ENCODE results near the gene KIAA1671. TPM values are rescaled to one million over a fixed set of nuclear protein-coding genes. Genes with fewer than 3 reads are reported as not detected.

Gene KIAA1671
- total and polyA plus RNA-seq, 10 donors = 0.72 to 11.9 (median 8.2) TPM

GRCh38 chr22:25172153-25172552 is 219.6 kb downstream of the KIAA1671 start:
- no peak overlapping the region for H3K4me3 ChIP-seq
- no peak for TF ChIP-seq POLR2AphosphoS5 (IDR thresholded peaks at IDR 0.05)
- TF ChIP-seq, protein P1, sequence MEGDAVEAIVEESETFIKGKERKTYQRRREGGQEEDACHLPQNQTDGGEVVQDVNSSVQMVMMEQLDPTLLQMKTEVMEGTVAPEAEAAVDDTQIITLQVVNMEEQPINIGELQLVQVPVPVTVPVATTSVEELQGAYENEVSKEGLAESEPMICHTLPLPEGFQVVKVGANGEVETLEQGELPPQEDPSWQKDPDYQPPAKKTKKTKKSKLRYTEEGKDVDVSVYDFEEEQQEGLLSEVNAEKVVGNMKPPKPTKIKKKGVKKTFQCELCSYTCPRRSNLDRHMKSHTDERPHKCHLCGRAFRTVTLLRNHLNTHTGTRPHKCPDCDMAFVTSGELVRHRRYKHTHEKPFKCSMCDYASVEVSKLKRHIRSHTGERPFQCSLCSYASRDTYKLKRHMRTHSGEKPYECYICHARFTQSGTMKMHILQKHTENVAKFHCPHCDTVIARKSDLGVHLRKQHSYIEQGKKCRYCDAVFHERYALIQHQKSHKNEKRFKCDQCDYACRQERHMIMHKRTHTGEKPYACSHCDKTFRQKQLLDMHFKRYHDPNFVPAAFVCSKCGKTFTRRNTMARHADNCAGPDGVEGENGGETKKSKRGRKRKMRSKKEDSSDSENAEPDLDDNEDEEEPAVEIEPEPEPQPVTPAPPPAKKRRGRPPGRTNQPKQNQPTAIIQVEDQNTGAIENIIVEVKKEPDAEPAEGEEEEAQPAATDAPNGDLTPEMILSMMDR (IDR thresholded peaks at IDR 0.05 in 8 of 11, conservative IDR thresholded peaks at IDR 0.05 in 3 of 11) = peak in 1 of 11 experiments; percentile 29
- H3K36me3 ChIP-seq = peaks cover 0 to 47% (median 5%) of the 10 kb centered on the region in 6 donors
- H3K9me3 ChIP-seq = no peaks in the 10 kb centered on the region
- DNase-seq = no peak
- H3K4me1 ChIP-seq = no peaks in the 10 kb centered on the region
- no peaks in the 10 kb centered on the region for H3K27me3 ChIP-seq (replicated peaks in 1 of 7)
- WGBS, 5 donors = 52 to 79% (median 57%) methylated on average over 4 to 5 of the region's 5 CpGs
- H3K27ac ChIP-seq = no peak overlapping the region
- intact Hi-C loops (cut with DNase I; ENCODE audit: low total_unique reads) = no loop called here

DNA sequence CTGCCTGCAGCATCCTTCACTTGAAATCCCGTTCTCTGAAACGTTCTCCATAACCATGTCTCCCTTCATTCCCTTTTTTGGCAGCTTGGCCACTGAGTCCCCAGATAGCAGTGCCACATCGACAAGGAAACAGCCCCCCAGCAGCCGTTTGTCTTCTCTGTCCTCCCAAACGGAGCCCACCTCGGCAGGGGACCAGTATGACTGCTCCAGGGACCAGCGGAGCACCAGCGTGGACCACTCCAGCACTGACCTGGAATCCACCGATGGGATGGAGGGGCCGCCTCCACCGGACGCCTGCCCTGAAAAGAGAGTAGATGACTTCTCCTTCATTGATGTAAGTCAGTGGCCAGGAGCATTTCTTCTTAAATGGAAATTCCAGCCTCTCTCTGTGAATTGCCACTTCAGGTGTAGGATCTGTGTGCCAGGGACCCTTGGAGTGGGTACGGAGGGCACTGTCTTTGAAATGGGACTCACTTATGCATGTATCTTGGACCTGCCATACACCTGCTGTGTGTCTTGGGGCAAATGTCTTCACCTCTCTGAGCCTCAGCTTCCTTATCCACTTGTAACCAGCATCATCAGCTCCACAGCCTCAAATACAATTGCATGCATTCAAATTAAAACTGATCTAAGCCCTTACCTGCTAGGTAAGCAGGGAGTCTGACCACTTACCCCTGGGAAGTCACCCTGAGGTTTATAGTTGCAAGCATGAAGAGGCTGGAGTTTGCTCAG is 221.8 kb downstream of the KIAA1671 start:
- H3K27ac ChIP-seq = no peak overlapping the region
- no peaks in the 10 kb centered on the region for H3K27me3 ChIP-seq (replicated peaks in 1 of 7)
- intact Hi-C loops (cut with DNase I; ENCODE audit: low total_unique reads) = no loop called here
- 89 to 97% (median 91%) methylated on average over 10 to 13 of the region's 13 CpGs for WGBS, 5 donors
- no peaks in the 10 kb centered on the region for H3K4me1 ChIP-seq
- TF ChIP-seq POLR2AphosphoS5 (IDR thresholded peaks at IDR 0.05) (no peak), POLR2A (IDR thresholded peaks at IDR 0.05) (no peak)
- TF ChIP-seq, protein P1 (IDR thresholded peaks at IDR 0.05 in 8 of 11, conservative IDR thresholded peaks at IDR 0.05 in 3 of 11) = no peak
- no peak overlapping the region for H3K4me3 ChIP-seq
- H3K36me3 ChIP-seq = peaks cover 0 to 66% (median 5%) of the 10 kb centered on the region in 6 donors
- no peak for DNase-seq
- H3K9me3 ChIP-seq = peaks cover 0 to 3% (median 3%) of the 10 kb centered on the region in 8 donors

GRCh38 chr22:25174888-25175411 is 222.4 kb downstream of the KIAA1671 start:
- H3K4me1 ChIP-seq = no peaks in the 10 kb centered on the region
- H3K27ac ChIP-seq = no peak overlapping the region
- no peaks in the 10 kb centered on the region for H3K27me3 ChIP-seq (replicated peaks in 1 of 7)
- TF ChIP-seq POLR2A (IDR thresholded peaks at IDR 0.05) (no peak), POLR2AphosphoS5 (IDR thresholded peaks at IDR 0.05) (no peak)
- TF ChIP-seq, protein P1 (IDR thresholded peaks at IDR 0.05 in 8 of 11, conservative IDR thresholded peaks at IDR 0.05 in 3 of 11) = no peak
- no peak overlapping the region for H3K4me3 ChIP-seq
- peaks cover 0 to 73% (median 7%) of the 10 kb centered on the region in 6 donors for H3K36me3 ChIP-seq
- 72 to 85% (median 82%) methylated on average over 6 of the region's 6 CpGs for WGBS, 5 donors
- intact Hi-C loops (cut with DNase I; ENCODE audit: low total_unique reads) = no loop called here
- no peak for DNase-seq
- peaks cover 0 to 9% (median 9%) of the 10 kb centered on the region in 8 donors for H3K9me3 ChIP-seq

DNA sequence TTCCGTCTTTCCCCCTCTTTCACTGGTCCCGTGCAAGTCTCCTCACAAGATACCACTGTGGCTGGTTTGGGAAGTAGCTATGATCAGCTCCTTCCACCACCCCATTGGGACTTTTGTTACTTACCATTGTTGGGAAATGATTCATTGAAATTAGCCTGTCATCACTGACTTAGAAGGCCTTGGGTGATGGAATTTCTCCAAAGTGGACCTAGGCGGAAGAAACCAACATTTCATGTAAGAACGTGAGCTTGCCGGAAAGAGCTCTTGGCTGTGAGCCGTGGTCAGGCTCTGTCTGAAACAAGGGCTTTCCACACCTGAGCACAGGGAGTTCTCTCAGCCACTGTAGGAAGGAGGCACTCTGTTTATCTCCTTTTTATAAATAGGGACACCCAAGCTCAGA is 223.7 kb downstream of the KIAA1671 start:
- no peaks in the 10 kb centered on the region for H3K27me3 ChIP-seq (replicated peaks in 1 of 7)
- TF ChIP-seq POLR2AphosphoS5 (IDR thresholded peaks at IDR 0.05) (no peak), POLR2A (IDR thresholded peaks at IDR 0.05) (no peak)
- TF ChIP-seq, protein P1 (IDR thresholded peaks at IDR 0.05 in 8 of 11, conservative IDR thresholded peaks at IDR 0.05 in 3 of 11) = no peak

More for the DNA sequence above, 223.7 kb downstream of the KIAA1671 start:
- WGBS, 5 donors = 93 to 98% (median 95%) methylated on average over 6 of the region's 6 CpGs
- DNase-seq = no peak
- peaks cover 0 to 15% (median 12%) of the 10 kb centered on the region in 8 donors for H3K9me3 ChIP-seq
- no peak overlapping the region for H3K27ac ChIP-seq
- no peaks in the 10 kb centered on the region for H3K4me1 ChIP-seq
- intact Hi-C loops (cut with DNase I; ENCODE audit: low total_unique reads) = no loop called here
- H3K36me3 ChIP-seq = peaks cover 0 to 69% (median 7%) of the 10 kb centered on the region in 6 donors
- H3K4me3 ChIP-seq = no peak overlapping the region

Data from spleen (tissue), 11 donors.